ENCODE results near the gene COA1. TPM values are rescaled to one million over a fixed set of nuclear protein-coding genes. Genes with fewer than 3 reads are reported as not detected.
"Not testable (repeated sequence)": the region's sequence is repeated elsewhere in the genome, so short reads cannot be mapped to it uniquely, and the experiment has no call there.

COA1 gene
- polyA plus RNA-seq, 1 donor (not counting 4 experiments of a cell fraction or from before 2014, with no cell fraction given): 32.2 TPM

GRCh38 chr7:43600056-43600455 lies 129.3 kb downstream of the COA1 start:
- peaks cover 98% of the 10 kb centered on the region for H3K79me2 ChIP-seq (ENCODE audit: control insufficient read depth, insufficient read depth, low read length)
- dilution Hi-C loops (cut with MboI; ENCODE audit: extremely low pct_ligation_motif_present, low sequenced_read_pairs): no loop called here
- FAIRE-seq: no peak
- H4K20me1 ChIP-seq (ENCODE audit: control insufficient read depth, extremely low read depth, insufficient read depth, low read length): peaks cover 12% of the 10 kb centered on the region
- H3K36me3 ChIP-seq (ENCODE audit: control insufficient read depth in 2 of 2, extremely low read depth in 1 of 2, insufficient read depth in 2 of 2, low read length in 2 of 2): peaks cover 13 to 22% of the 10 kb centered on the region in 2 experiments
- no peak overlapping the region for H2AFZ ChIP-seq (ENCODE audit: control insufficient read depth, low read length)
- TF ChIP-seq EZH2 (IDR thresholded peaks at IDR 0.05; ENCODE audit: low read length) (no peak), CTCF (optimal IDR thresholded peaks at IDR 0.05 in 1 of 3, IDR thresholded peaks at IDR 0.05 in 1 of 3, conservative IDR thresholded peaks at IDR 0.05 in 1 of 3; ENCODE audit: extremely low read depth in 1 of 3, insufficient read depth in 2 of 3, low read length in 3 of 3) (no peak)
- no peak overlapping the region for H3K9ac ChIP-seq (ENCODE audit: control insufficient read depth, extremely low read depth, insufficient read depth, low read length)
- no peak overlapping the region for H3K4me2 ChIP-seq (ENCODE audit: control insufficient read depth, extremely low read depth, insufficient read depth, low read depth, low read length)
- H3K9me1 ChIP-seq (ENCODE audit: control insufficient read depth, extremely low read depth, insufficient read depth, low read length): peaks cover 4% of the 10 kb centered on the region
- no peak overlapping the region for H3K4me3 ChIP-seq (ENCODE audit: control insufficient read depth in 2 of 3, extremely low read depth in 1 of 3, insufficient read depth in 2 of 3, low read depth in 1 of 3, low read length in 3 of 3)
- H3K4me1 ChIP-seq (ENCODE audit: control insufficient read depth, extremely low read depth, insufficient read depth, low read length): peaks cover 13% of the 10 kb centered on the region
- no peaks in the 10 kb centered on the region for H3K9me3 ChIP-seq (ENCODE audit: control insufficient read depth, low read depth, low read length)
- DNase-seq (ENCODE audit: low read depth, low spot score): no peak
- no peaks in the 10 kb centered on the region for H3K27me3 ChIP-seq (ENCODE audit: control insufficient read depth, extremely low read depth, insufficient read depth, low read length)
- no peak overlapping the region for H3K27ac ChIP-seq (ENCODE audit: control insufficient read depth, insufficient read depth, low read length)

GRCh38 chr7:43596426-43596825 lies 132.9 kb downstream of the COA1 start:
- FAIRE-seq; dilution Hi-C loops (cut with MboI; ENCODE audit: extremely low pct_ligation_motif_present, low sequenced_read_pairs); H3K27ac ChIP-seq (ENCODE audit: control insufficient read depth, insufficient read depth, low read length): not testable (repeated sequence)

GRCh38 chr7:43594020-43594419 lies 135.3 kb downstream of the COA1 start:
- peaks cover 3% of the 10 kb centered on the region for H3K9me1 ChIP-seq (ENCODE audit: control insufficient read depth, extremely low read depth, insufficient read depth, low read length)
- H3K9ac ChIP-seq (ENCODE audit: control insufficient read depth, extremely low read depth, insufficient read depth, low read length): no peak overlapping the region
- H3K9me3 ChIP-seq (ENCODE audit: control insufficient read depth, low read depth, low read length): no peaks in the 10 kb centered on the region
- peaks cover 98% of the 10 kb centered on the region for H3K79me2 ChIP-seq (ENCODE audit: control insufficient read depth, insufficient read depth, low read length)
- TF ChIP-seq CTCF (optimal IDR thresholded peaks at IDR 0.05 in 1 of 3, IDR thresholded peaks at IDR 0.05 in 1 of 3, conservative IDR thresholded peaks at IDR 0.05 in 1 of 3; ENCODE audit: extremely low read depth in 1 of 3, insufficient read depth in 2 of 3, low read length in 3 of 3) (no peak), EZH2 (IDR thresholded peaks at IDR 0.05; ENCODE audit: low read length) (no peak)
- peak overlapping the region; percentile 29 for H3K4me2 ChIP-seq (ENCODE audit: control insufficient read depth, extremely low read depth, insufficient read depth, low read depth, low read length)
- H3K27me3 ChIP-seq (ENCODE audit: control insufficient read depth, extremely low read depth, insufficient read depth, low read length): no peaks in the 10 kb centered on the region
- no peak overlapping the region for H2AFZ ChIP-seq (ENCODE audit: control insufficient read depth, low read length)
- H3K36me3 ChIP-seq (ENCODE audit: control insufficient read depth in 2 of 2, extremely low read depth in 1 of 2, insufficient read depth in 2 of 2, low read length in 2 of 2): peaks cover 4 to 8% of the 10 kb centered on the region in 2 experiments
- no peak for DNase-seq (ENCODE audit: low read depth, low spot score)
- FAIRE-seq: no peak
- no peak overlapping the region for H3K4me3 ChIP-seq (ENCODE audit: control insufficient read depth in 2 of 3, extremely low read depth in 1 of 3, insufficient read depth in 2 of 3, low read depth in 1 of 3, low read length in 3 of 3)
- H3K4me1 ChIP-seq (ENCODE audit: control insufficient read depth, extremely low read depth, insufficient read depth, low read length): peaks cover 48% of the 10 kb centered on the region
- dilution Hi-C loops (cut with MboI; ENCODE audit: extremely low pct_ligation_motif_present, low sequenced_read_pairs): no loop called here
- peaks cover 29% of the 10 kb centered on the region for H4K20me1 ChIP-seq (ENCODE audit: control insufficient read depth, extremely low read depth, insufficient read depth, low read length)
- no peak overlapping the region for H3K27ac ChIP-seq (ENCODE audit: control insufficient read depth, insufficient read depth, low read length)

More at GRCh38 chr7:43596426-43596825, 132.9 kb downstream of the COA1 start:
- Histone ChIP-seq H3K79me2 (ENCODE audit: control insufficient read depth, insufficient read depth, low read length) (peaks cover 98% of the 10 kb centered on the region), H3K36me3 (ENCODE audit: control insufficient read depth in 2 of 2, extremely low read depth in 1 of 2, insufficient read depth in 2 of 2, low read length in 2 of 2) (peaks cover 4 to 15% of the 10 kb centered on the region in 2 experiments), H4K20me1 (ENCODE audit: control insufficient read depth, extremely low read depth, insufficient read depth, low read length) (peaks cover 27% of the 10 kb centered on the region), H3K4me1 (ENCODE audit: control insufficient read depth, extremely low read depth, insufficient read depth, low read length) (peaks cover 32% of the 10 kb centered on the region)
- H3K9ac ChIP-seq (ENCODE audit: control insufficient read depth, extremely low read depth, insufficient read depth, low read length); DNase-seq (ENCODE audit: low read depth, low spot score); H3K27me3 ChIP-seq (ENCODE audit: control insufficient read depth, extremely low read depth, insufficient read depth, low read length); H3K4me2 ChIP-seq (ENCODE audit: control insufficient read depth, extremely low read depth, insufficient read depth, low read depth, low read length); H2AFZ ChIP-seq (ENCODE audit: control insufficient read depth, low read length); H3K9me1 ChIP-seq (ENCODE audit: control insufficient read depth, extremely low read depth, insufficient read depth, low read length); H3K9me3 ChIP-seq (ENCODE audit: control insufficient read depth, low read depth, low read length); H3K4me3 ChIP-seq (ENCODE audit: control insufficient read depth in 2 of 3, extremely low read depth in 1 of 3, insufficient read depth in 2 of 3, low read depth in 1 of 3, low read length in 3 of 3): not testable (repeated sequence)
